IMR-90 (cell line): ENCODE measurements around the gene RGS13. TPM values are rescaled to one million over a fixed set of nuclear protein-coding genes. Genes with fewer than 3 reads are reported as not detected.

ENCODE experiments used
- ATAC-seq: fragments of 200-7000 bp; cut with Tn5 transposase; 2 replicates; pipeline ENCODE4 v1.9.1; 2020; ENCODE audit warnings: low read depth, mild to moderate bottlenecking, moderate library complexity
- BruUV-seq: library from RNA; stranded (reverse); fragments of 400-500 nt; replicated peaks from 2 replicates; lab custom pipeline; 2021; lab: Mats Ljungman, UMichigan
- CTCF ChIA-PET: fragments of 300-600 bp; formaldehyde crosslinking; extraction: SDS; loops from one replicate; lab custom pipeline; 2021; ENCODE audit warnings: antibody characterized with exemption; lab: Yijun Ruan, JAX
- POLR2A ChIA-PET: fragments of 300-600 bp; sonication (Branson Sonifier 250); formaldehyde crosslinking; loops from one replicate; lab custom pipeline; 2022; ENCODE audit warnings: antibody characterized with exemption; ENCODE audit not compliant: unreplicated experiment; lab: Charles Lee
- DNase-seq: peaks from one replicate; pipeline ENCODE4 v3.0.0; 2013
- H2AFZ ChIP-seq: replicated peaks from 2 replicates; pipeline ENCODE3; 2013; ENCODE audit warnings: low read length, mild to moderate bottlenecking; ENCODE audit not compliant: poor library complexity
- H2AK5ac ChIP-seq: 2 replicates; pipeline ENCODE4 v1.6.1; 2013; ENCODE audit warnings: low read depth, low read length, inconsistent platforms
- H2AK9ac ChIP-seq: replicated peaks from 2 replicates; pipeline ENCODE3; 2013; ENCODE audit warnings: mild to moderate bottlenecking, low read depth, low read length, moderate library complexity; ENCODE audit not compliant: poor library complexity
- H2BK120ac ChIP-seq: 2 replicates; pipeline ENCODE4 v1.6.1; 2013; ENCODE audit warnings: low read depth, low read length, inconsistent platforms
- H2BK15ac ChIP-seq: 3 replicates; pipeline ENCODE4 v1.6.1; 2013; ENCODE audit warnings: low read depth, low read length, inconsistent platforms
- H2BK20ac ChIP-seq: 2 replicates; pipeline ENCODE4 v1.6.1; 2013; ENCODE audit warnings: low read depth, mild to moderate bottlenecking, inconsistent platforms, low read length, moderate library complexity
- H2BK5ac ChIP-seq: 2 replicates; pipeline ENCODE4 v1.6.1; 2013; ENCODE audit warnings: mild to moderate bottlenecking, low read depth, low read length, inconsistent platforms; ENCODE audit not compliant: poor library complexity, severe bottlenecking
- H3K14ac ChIP-seq: replicated peaks from 2 replicates; pipeline ENCODE4 v1.6.1; 2013; ENCODE audit warnings: low read depth, low read length, inconsistent platforms
- H3K18ac ChIP-seq: 2 replicates; pipeline ENCODE4 v1.6.1; 2013; ENCODE audit warnings: low read depth, low read length, control low read depth
- H3K23ac ChIP-seq: 2 replicates; pipeline ENCODE4 v1.6.1; 2013; ENCODE audit warnings: low read depth, low read length, inconsistent platforms
- H3K27ac ChIP-seq: 2 replicates; pipeline ENCODE4 v1.5.1; 2013; ENCODE audit warnings: mild to moderate bottlenecking, control low read depth, low read length; ENCODE audit not compliant: insufficient read depth
- H3K27me3 ChIP-seq: 2 replicates; pipeline ENCODE4 v1.6.1; 2013; ENCODE audit warnings: low read length; ENCODE audit not compliant: control insufficient read depth, insufficient read depth
- H3K36me3 ChIP-seq: 2 replicates; pipeline ENCODE4 v1.6.1; 2013; ENCODE audit warnings: low read length, mixed read lengths; ENCODE audit not compliant: control insufficient read depth, insufficient read depth
- H3K4ac ChIP-seq: 2 replicates; pipeline ENCODE4 v1.6.1; 2013; ENCODE audit warnings: low read depth, low read length, inconsistent platforms
- H3K4me1 ChIP-seq: 2 replicates; pipeline ENCODE4 v1.6.1; 2013; ENCODE audit warnings: low read length, mixed read lengths; ENCODE audit not compliant: control insufficient read depth, insufficient read depth
- H3K4me2 ChIP-seq: 2 replicates; pipeline ENCODE4 v1.6.1; 2013; ENCODE audit warnings: low read depth, mild to moderate bottlenecking, control low read depth, low read length, moderate library complexity
- H3K4me3 ChIP-seq: 2 replicates; pipeline ENCODE4 v1.5.1; 2013; ENCODE audit warnings: low read depth, mild to moderate bottlenecking, control low read depth, low read length, moderate library complexity; ENCODE audit not compliant: insufficient read depth
- H3K56ac ChIP-seq: 2 replicates; pipeline ENCODE4 v1.6.1; 2013; ENCODE audit warnings: low read length, inconsistent platforms; ENCODE audit not compliant: insufficient read depth; ENCODE audit errors: extremely low read depth
- H3K79me1 ChIP-seq, 2 experiments: 2 replicates each; pipeline ENCODE4 v1.6.1; 2013; ENCODE audit warnings: low read length in 2 of 2, inconsistent platforms in 1 of 2, low read depth in 1 of 2
- H3K9ac ChIP-seq: 2 replicates; pipeline ENCODE4 v1.6.1; 2013; ENCODE audit warnings: low read depth, low read length, control low read depth
- H3K9me1 ChIP-seq: 2 replicates; pipeline ENCODE4 v1.6.1; 2013; ENCODE audit warnings: low read length, inconsistent platforms; ENCODE audit not compliant: insufficient read depth
- H3K9me3 ChIP-seq: 2 replicates; pipeline ENCODE4 v1.6.1; 2013; ENCODE audit warnings: low read length; ENCODE audit not compliant: control insufficient read depth, insufficient read depth
- H4K20me1 ChIP-seq: 2 replicates; pipeline ENCODE4 v1.6.1; 2013; ENCODE audit warnings: low read length, inconsistent platforms; ENCODE audit not compliant: insufficient read depth
- H4K5ac ChIP-seq: 2 replicates; pipeline ENCODE4 v1.6.1; 2013; ENCODE audit warnings: mild to moderate bottlenecking, low read depth, low read length, control low read depth
- H4K8ac ChIP-seq, 2 experiments: 2 replicates each; pipeline ENCODE4 v1.6.1; 2013; ENCODE audit warnings: low read depth in 2 of 2, low read length in 2 of 2, control low read depth in 1 of 2, inconsistent platforms in 1 of 2
- H4K91ac ChIP-seq: 2 replicates; pipeline ENCODE4 v1.6.1; 2013; ENCODE audit warnings: low read depth, low read length, inconsistent platforms; ENCODE audit not compliant: insufficient read depth
- CHD1 ChIP-seq: IDR thresholded peaks from 2 replicates; pipeline ENCODE4 v1.6.1; 2012; ENCODE audit warnings: low read depth, low read length, improper control_type of control experiment
- CTCF ChIP-seq: conservative IDR thresholded peaks from 2 replicates; pipeline ENCODE4 v1.5.1; 2012; ENCODE audit warnings: mild to moderate bottlenecking, low read depth, low read length, improper control_type of control experiment
- MAZ ChIP-seq: IDR thresholded peaks from 2 replicates; pipeline ENCODE4 v1.6.1; 2012; ENCODE audit warnings: low read depth, mild to moderate bottlenecking, low read length, improper control_type of control experiment, moderate library complexity, borderline replicate concordance
- MXI1 ChIP-seq: IDR thresholded peaks from 2 replicates; pipeline ENCODE4 v1.6.1; 2012; ENCODE audit warnings: low read depth, mild to moderate bottlenecking, low read length, moderate library complexity, borderline replicate concordance
- SMC3 ChIP-seq: fragments of 150-350 bp; IDR thresholded peaks from 2 replicates; pipeline ENCODE4 v1.6.1; 2016; ENCODE audit warnings: low read depth, mild to moderate bottlenecking, antibody characterized with exemption, low read length, moderate library complexity
- USF2 ChIP-seq: fragments of 150-350 bp; IDR thresholded peaks from 2 replicates; pipeline ENCODE4 v1.6.1; 2017; ENCODE audit warnings: mild to moderate bottlenecking, antibody characterized with exemption, low read length, low read depth
- WGBS, 2 experiments: methylation state at CpG; one replicate each; pipeline versions ENCODE4 v1.1.5 to v1.1.7; 2013; ENCODE audit warnings: missing lambda C conversion rate in 2 of 2; ENCODE audit not compliant: insufficient read length in 1 of 2; ENCODE audit errors: extremely low coverage in 2 of 2; 5-methylcytosine and 5-hydroxymethylcytosine counted together
- dilution Hi-C: fragments of 300-500 bp; cut with HindIII; formaldehyde crosslinking; loops from one replicate; pipeline ENCODE4 v1.14.3; 2018; ENCODE audit warnings: low sequenced_read_pairs; ENCODE audit not compliant: unreplicated experiment
- in situ Hi-C: fragments of 300-500 bp; cut with MboI; formaldehyde crosslinking; loops from 3 replicates; pipeline ENCODE4 v1.14.3; 2019; ENCODE audit warnings: low sequenced_read_pairs, inconsistent platforms, mixed read lengths
- intact Hi-C: fragments of 100-400 bp; cut with micrococcal nuclease; formaldehyde crosslinking; loops from 2 replicates; pipeline ENCODE4 v1.10.0; 2022
- polyA plus RNA-seq, 3 experiments: library from polyadenylated mRNA; depleted of rRNA; stranded (reverse); fragments of >200 nt; gene quantifications; 2 replicates each; pipeline ENCODE4 v1.2.3, GENCODE V29; 2012; ENCODE audit warnings: low replicate concordance in 1 of 3
- total RNA-seq: library from RNA; depleted of rRNA; stranded (reverse); fragments of >200 nt; gene quantifications from 2 replicates; pipeline ENCODE4 v1.2.3, GENCODE V29; 2012

Gene RGS13
- total and polyA plus RNA-seq, 2 of the 4 experiments (the other 2 are of a cell fraction), result not detected

GRCh38 chr1:192691041-192691440, 55.1 kb downstream of the RGS13 start:
- no peak overlapping the region for H4K91ac ChIP-seq
- H4K8ac ChIP-seq, result no peak overlapping the region
- H2BK120ac ChIP-seq, result no peak overlapping the region
- ChIA-PET CTCF (no interaction called here), POLR2A (no interaction called here)
- no peak for DNase-seq
- H3K79me1 ChIP-seq, result no peaks in the 10 kb centered on the region
- BruUV-seq, result no TSS peak
- dilution Hi-C loops (no loop called here), in situ Hi-C loops (no loop called here), intact Hi-C loops (no loop called here)
- H3K36me3 ChIP-seq, result no peaks in the 10 kb centered on the region
- no peak overlapping the region for H3K18ac ChIP-seq
- no peak overlapping the region for H3K23ac ChIP-seq
- no peak overlapping the region for H2AFZ ChIP-seq
- H2BK20ac ChIP-seq, result no peak overlapping the region
- H2AK5ac ChIP-seq, result no peak overlapping the region
- no peaks in the 10 kb centered on the region for H3K27me3 ChIP-seq
- H3K9me3 ChIP-seq, result no peaks in the 10 kb centered on the region; the same call in 1 of the 2 replicates
- H3K27ac ChIP-seq, result no peak overlapping the region
- WGBS, 2 experiments, result no CpG with 5 or more reads among the region's 1 CpG
- H3K56ac ChIP-seq, result no peak overlapping the region
- no peaks in the 10 kb centered on the region for H3K4me1 ChIP-seq
- H4K5ac ChIP-seq, result no peak overlapping the region
- H4K20me1 ChIP-seq, result no peaks in the 10 kb centered on the region
- no peak overlapping the region for H3K4me2 ChIP-seq
- H3K9ac ChIP-seq, result no peak overlapping the region
- TF ChIP-seq MAZ, result no peak
- no peak for TF ChIP-seq CHD1
- no peak for TF ChIP-seq USF2
- no peak for TF ChIP-seq CTCF
- TF ChIP-seq MXI1, result no peak
- TF ChIP-seq SMC3, result no peak
- H3K4me3 ChIP-seq, result no peak overlapping the region
- no peak overlapping the region for H3K4ac ChIP-seq
- ATAC-seq, result no peak
- no peak overlapping the region for H2BK15ac ChIP-seq
- no peak overlapping the region for H2AK9ac ChIP-seq
- H2BK5ac ChIP-seq, result no peak overlapping the region
- H3K14ac ChIP-seq, result no peak overlapping the region
- no peaks in the 10 kb centered on the region for H3K9me1 ChIP-seq
